NCI-H1092 treated with DMSO at 0.1 percent for 48 hours (cell line): Measurements from ENCODE around the gene PCDHGA5.
"Not testable (repeated sequence)": the region's sequence is repeated elsewhere in the genome, so short reads cannot be mapped to it uniquely, and the experiment has no call there.

Experiments
- DNase-seq: peaks from one replicate; lab custom pipeline; 2025; lab: John Stamatoyannopoulos, UW

Gene PCDHGA5

DNA sequence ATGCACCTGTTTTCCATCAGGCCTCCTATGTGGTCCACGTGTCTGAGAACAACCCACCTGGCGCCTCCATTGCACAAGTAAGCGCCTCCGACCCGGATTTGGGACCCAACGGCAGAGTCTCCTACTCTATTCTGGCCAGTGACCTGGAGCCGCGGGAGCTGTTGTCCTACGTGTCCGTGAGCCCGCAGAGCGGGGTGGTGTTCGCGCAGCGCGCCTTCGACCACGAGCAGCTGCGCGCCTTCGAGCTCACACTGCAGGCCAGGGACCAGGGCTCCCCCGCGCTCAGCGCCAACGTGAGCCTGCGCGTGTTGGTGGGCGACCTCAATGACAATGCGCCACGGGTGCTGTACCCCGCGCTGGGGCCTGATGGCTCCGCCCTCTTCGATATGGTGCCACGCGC, 12.4 kb upstream of the PCDHGA5 start:
- no peak for DNase-seq

DNA sequence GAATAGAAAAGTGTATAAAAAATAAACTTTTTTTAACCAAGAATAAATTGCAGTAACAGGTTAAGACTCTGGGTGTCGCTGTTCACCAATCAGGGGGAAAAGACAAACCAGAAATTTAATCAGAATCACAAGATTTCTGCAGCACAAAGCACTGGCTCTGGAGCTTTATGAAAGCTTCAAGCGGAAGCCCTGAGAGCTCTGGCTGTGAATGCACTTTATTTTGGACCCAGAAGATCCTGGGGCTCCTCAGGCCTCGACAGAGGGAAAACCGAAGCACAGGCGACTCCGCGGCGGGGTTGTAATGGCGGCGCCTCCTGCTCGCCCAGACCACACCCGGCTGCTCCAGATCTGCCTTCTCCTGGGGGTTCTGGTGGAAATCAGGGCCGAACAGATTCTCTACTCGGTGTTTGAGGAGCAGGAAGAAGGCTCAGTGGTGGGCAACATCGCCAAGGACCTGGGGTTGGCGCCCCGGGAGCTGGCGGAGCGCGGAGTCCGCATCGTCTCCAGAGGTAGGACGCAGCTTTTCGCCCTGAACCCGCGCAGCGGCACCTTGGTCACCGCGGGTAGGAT, 9.0 kb upstream of the PCDHGA5 start, which contains the start of gene PCDHGA4:
Gene PCDHGA4 (plus strand): TSS at position 122 of the 570 bp plus-strand sequence. CDS start 87 bp downstream, at position 209.
- no peak for DNase-seq

DNA sequence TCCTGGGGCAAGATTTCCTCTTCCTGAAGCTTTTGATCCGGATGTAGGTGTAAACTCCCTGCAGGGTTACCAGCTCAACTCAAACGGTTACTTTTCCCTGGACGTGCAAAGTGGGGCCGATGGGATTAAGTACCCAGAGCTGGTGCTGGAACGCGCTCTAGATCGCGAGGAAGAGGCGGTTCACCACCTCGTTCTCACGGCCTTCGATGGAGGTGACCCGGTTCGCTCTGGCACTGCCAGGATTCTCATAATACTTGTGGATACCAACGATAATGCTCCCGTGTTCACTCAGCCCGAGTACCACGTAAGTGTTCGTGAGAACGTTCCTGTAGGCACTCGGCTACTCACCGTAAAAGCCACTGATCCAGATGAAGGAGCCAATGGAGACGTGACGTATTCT, 8.3 kb upstream of the PCDHGA5 start:
- no peak for DNase-seq

DNA sequence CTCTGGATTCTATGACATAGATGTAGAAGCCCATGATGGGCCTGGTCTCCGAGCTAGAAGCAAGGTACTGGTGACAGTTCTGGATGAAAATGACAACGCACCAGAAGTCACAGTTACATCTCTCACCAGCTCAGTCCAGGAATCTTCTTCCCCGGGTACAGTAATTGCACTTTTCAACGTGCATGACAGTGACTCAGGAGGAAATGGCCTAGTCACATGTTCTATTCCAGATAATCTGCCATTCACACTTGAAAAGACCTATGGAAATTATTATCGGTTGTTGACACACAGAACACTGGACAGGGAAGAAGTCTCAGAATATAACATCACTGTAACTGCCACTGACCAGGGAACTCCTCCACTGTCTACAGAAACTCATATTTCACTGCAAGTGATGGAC, 7.8 kb upstream of the PCDHGA5 start:
- no peak for DNase-seq

DNA sequence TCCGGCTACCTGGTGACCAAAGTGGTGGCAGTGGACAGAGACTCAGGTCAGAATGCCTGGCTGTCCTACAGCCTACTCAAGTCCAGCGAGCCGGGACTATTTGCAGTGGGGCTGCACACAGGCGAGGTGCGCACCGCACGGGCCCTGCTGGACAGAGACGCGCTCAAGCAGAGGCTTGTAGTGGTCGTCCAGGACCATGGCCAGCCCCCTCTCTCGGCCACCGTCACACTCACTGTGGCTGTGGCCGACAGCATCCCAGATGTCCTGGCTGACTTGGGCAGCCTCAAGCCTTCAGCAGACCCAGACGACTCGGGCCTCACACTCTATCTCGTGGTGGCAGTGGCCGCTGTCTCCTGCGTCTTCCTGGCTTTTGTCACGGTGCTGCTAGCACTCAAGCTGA, 7.0 kb upstream of the PCDHGA5 start:
- DNase-seq = no peak

DNA sequence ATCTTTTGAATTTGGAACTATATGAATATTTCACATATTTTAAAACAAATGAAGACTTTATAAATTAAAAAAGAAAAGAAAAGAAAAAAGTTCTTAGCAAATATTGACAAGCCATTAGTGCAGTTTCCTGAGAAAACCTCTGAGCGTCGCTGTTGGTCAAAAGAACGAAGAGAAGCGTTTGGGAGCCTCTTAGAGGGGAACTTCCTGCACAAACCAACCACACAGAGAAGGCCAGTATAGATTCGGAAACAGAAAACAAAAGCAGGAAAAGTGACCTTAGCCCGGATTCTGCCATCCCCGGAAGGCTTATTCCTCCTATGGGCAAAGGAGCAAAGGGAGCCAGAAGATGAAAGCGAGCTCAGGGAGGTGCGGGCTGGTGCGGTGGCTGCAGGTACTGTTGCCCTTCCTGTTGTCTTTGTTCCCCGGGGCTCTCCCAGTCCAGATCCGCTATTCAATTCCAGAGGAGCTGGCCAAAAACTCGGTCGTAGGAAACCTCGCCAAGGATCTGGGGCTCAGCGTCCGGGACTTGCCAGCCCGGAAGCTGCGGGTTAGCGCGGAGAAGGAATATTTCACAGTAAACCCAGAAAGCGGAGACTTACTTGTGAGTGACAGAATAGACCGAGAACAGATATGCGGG, 4.1 kb upstream of the PCDHGA5 start, which contains the start of gene PCDHGB2:
Gene PCDHGB2 (plus strand): TSS at position 205 of the 637 bp plus-strand sequence. CDS start 142 bp downstream, at position 347.
- no peak for DNase-seq

DNA sequence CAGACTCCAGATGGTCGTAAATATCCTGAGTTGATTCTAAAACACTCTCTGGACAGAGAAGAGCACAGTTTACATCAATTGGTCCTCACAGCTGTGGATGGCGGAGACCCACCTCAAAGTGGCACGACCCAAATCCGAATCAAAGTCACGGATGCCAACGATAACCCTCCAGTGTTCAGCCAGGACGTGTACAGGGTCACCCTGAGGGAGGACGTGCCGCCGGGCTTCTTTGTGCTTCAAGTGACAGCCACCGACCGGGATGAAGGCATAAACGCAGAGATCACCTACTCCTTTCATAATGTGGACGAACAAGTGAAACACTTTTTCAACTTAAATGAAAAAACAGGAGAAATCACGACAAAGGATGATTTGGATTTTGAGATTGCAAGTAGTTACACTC, 3.3 kb upstream of the PCDHGA5 start:
- no peak for DNase-seq

DNA sequence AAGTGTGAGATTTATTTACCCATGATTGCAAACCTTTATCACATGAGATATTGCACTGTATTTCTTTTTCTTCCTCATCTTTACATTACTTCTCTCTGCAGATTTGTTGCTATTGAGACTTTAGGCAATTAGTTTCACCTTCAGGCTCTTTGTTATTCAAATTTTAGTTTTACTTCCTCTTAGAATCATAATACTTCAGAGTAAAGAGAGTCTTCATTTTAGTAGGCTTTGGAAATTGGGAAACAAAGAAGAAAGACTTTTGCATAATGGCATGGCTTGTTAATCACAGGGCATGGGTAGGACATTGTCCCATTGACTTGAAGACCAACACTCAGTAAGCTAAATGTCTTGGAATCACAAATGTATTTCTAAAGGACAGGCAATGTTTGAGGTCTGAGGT, 1.2 kb upstream of the PCDHGA5 start:
- DNase-seq = no peak

DNA sequence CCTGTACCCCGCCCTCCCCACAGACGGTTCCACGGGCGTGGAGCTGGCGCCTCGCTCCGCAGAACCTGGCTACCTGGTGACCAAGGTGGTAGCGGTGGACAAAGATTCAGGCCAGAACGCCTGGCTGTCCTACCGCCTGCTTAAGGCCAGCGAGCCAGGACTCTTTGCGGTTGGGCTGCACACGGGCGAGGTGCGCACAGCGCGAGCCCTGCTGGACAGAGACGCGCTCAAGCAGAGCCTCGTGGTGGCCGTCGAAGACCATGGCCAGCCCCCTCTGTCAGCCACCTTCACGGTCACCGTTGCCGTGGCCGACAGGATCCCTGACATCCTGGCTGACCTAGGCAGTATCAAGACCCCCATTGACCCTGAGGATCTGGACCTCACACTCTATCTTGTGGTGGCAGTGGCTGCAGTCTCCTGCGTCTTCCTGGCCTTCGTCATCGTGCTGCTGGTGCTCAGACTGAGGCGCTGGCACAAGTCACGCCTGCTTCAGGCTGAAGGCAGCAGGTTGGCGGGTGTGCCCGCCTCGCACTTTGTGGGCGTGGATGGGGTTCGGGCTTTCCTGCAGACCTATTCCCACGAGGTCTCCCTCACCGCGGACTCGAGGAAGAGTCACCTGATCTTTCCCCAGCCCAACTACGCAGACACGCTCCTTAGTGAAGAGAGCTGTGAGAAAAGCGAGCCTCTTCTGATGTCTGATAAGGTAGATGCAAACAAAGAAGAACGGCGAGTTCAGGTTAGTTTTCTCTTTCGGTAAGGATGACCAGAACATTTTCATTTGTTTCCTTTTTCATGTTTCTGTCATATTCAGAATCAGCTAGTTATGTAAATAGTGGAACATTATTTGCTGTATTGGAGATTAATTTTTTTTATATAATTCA, 2.3 kb downstream of the PCDHGA5 start:
- no peak for DNase-seq

DNA sequence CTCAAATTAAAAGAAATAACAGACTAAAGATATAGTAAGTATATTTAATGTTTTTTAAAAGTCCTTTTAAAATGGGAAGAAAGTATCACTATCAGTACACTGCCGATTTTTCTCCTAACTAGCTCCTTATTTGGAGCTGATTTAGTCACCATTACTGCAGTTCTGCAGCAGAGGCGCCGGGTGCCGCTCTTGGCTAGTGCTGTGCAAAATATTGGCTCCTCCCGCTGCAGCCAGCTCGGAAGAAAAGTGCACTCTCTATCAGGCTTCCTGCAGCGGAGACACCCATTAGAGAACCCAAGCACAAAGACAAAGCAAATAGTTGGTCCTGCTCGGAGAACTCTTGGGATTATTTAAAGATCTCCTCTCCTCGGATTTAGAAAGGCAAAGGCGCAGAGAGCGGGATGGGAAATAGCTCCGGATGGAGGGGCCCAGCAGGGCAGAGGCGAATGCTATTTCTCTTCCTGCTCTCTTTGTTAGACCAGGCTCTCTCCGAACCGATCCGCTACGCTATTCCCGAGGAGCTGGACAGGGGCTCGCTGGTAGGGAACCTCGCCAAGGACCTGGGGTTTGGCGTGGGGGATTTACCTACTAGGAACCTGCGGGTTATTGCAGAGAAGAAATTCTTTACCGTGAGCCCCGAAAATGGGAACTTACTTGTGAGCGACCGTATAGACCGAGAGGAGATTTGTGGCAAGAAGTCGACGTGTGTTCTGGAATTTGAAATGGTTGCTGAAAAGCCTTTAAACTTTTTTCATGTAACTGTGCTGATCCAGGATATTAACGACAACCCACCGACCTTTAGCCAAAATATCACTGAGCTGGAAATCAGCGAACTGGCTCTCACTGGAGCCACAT, 6.3 kb downstream of the PCDHGA5 start, which contains the start of gene PCDHGB3:
Gene PCDHGB3 (plus strand): TSS at position 249 of the 855 bp plus-strand sequence. CDS start 153 bp downstream, at position 402.
- DNase-seq = no peak

DNA sequence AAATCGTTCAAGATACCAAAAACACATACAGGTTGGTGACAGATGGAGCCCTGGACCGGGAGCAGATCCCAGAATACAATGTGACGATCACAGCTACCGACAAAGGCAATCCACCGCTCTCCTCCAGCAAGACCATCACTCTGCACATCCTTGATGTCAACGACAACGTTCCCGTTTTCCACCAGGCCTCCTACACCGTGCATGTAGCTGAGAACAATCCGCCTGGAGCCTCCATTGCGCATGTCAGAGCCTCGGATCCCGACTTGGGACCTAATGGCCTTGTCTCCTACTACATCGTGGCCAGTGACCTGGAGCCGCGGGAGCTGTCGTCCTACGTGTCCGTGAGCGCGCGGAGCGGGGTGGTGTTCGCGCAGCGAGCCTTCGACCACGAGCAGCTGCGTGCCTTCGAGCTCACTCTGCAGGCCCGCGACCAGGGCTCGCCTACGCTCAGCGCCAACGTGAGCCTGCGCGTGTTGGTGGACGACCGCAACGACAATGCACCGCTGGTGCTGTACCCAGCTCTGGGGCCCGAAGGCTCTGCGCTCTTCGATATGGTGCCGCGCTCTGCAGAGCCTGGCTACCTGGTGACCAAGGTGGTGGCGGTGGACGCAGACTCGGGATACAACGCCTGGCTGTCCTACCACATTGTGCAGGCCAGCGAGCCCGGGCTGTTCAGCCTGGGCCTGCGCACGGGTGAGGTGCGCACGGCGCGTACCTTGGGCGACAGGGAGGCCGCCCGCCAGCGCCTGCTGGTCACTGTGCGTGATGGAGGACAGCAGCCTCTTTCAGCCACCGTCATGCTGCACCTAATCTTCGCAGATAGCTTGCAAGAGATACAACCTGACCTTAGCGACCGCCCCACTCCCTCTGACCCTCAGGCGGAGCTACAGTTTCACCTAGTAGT, 7.9 kb downstream of the PCDHGA5 start:
- no peak for DNase-seq

DNA sequence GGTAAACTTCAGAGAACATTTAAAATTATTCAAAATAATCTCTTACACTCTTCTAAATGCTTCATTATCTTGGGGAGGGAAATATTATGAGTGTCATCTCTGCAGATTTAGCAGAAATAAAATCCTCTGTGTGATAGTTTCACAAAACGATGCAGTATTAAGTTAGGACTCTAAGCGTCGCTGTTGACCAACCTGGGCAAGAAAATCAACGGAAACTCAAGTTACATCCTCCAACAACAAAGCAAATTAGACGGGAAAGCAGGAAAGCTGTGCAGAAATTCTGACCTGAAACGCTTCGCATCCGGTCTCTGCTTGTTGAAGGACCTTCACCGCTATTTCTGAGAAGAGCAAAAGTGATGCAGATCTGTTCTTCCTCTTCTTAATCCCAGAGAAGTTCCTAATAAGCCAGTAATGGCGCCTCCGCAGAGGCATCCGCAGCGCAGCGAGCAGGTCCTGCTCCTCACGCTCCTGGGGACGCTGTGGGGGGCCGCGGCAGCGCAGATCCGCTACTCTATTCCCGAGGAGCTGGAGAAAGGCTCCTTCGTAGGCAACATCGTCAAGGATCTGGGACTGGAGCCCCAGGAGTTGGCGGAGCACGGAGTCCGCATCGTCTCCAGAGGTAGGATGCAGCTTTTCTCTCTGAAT, 9.8 kb downstream of the PCDHGA5 start, which contains the start of gene PCDHGA6:
Gene PCDHGA6 (plus strand): TSS at position 219 of the 645 bp plus-strand sequence. CDS start 193 bp downstream, at position 412.
- DNase-seq = no peak

DNA sequence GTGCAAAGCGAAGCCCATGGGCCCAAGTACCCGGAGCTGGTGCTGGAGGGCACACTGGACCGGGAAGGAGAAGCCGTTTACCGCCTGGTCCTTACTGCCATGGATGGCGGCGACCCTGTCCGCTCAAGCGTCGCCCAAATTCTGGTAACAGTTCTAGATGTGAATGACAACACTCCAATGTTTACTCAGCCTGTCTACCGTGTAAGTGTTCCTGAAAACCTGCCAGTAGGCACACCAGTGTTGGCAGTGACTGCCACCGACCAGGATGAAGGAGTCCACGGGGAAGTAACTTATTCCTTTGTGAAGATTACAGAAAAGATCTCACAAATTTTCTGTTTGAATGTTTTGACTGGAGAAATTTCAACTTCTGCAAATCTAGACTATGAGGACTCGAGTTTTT, 10.7 kb downstream of the PCDHGA5 start:
- DNase-seq = no peak

DNA sequence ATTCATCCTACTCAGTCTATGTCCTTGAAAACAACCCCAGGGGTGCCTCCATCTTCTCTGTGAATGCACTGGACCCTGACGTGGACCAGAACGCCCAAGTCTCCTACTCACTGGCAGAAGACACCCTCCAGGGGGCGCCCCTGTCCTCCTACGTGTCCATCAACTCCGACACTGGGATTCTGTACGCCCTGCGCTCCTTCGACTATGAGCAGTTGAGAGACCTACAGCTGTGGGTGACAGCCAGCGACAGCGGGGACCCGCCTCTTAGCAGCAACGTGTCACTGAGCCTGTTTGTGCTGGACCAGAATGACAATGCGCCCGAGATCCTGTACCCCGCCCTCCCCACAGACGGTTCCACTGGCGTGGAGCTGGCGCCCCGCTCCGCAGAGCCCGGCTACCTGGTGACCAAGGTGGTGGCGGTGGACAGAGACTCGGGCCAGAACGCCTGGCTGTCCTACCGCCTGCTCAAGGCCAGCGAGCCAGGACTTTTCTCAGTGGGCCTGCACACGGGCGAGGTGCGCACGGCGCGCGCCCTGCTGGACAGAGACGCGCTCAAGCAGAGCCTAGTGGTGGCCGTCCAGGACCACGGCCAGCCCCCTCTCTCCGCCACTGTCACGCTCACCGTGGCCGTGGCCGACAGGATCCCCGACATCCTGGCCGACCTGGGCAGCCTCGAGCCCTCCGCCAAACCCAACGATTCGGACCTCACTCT, 11.6 kb downstream of the PCDHGA5 start:
- DNase-seq = not testable (repeated sequence)

DNA sequence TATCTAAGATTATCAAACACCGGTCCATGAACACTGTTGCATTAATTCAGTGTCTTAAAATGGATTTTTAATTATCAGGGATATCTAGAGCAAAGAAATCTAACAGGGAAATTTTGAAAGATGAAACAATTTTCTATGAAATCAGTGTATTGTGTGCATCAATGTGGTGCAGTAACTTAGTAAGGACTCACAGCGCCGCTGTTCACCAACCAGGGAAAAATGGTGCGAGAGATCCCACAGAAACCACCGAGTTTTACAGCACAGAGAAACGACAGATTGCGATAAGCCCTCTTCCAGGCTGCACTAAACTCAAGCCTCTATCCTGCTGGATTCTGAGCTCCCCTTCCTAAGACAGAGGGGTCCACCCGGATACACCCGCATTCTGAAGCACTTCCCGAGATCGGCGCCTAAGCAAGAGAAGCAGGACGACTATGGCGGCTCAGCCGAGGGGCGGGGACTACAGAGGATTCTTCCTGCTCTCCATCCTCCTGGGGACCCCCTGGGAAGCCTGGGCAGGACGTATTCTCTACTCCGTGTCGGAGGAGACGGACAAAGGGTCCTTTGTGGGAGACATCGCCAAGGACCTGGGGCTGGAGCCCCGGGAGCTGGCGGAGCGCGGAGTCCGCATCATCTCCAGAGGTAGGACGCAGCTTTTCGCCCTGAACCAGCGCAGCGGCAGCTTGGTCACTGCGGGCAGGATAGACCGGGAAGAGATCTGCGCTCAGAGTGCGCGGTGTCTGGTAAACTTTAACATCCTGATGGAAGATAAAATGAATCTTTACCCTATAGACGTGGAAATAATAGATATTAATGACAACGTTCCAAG, 18.7 kb downstream of the PCDHGA5 start, which contains the start of gene PCDHGA7:
Gene PCDHGA7 (plus strand): TSS at position 274 of the 826 bp plus-strand sequence. CDS start 158 bp downstream, at position 432.
- no peak for DNase-seq

DNA sequence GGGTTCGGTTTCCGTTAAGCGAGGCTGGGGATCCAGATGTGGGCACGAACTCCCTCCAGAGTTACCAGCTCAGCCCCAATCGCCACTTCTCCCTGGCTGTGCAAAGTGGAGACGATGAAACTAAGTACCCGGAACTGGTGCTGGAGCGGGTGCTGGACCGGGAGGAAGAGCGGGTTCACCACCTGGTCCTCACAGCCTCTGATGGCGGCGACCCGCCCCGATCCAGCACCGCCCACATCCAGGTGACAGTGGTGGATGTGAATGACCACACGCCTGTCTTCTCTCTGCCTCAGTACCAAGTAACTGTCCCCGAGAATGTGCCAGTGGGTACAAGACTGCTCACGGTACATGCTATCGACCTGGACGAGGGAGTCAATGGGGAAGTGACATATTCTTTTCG, 19.4 kb downstream of the PCDHGA5 start:
- DNase-seq = no peak

DNA sequence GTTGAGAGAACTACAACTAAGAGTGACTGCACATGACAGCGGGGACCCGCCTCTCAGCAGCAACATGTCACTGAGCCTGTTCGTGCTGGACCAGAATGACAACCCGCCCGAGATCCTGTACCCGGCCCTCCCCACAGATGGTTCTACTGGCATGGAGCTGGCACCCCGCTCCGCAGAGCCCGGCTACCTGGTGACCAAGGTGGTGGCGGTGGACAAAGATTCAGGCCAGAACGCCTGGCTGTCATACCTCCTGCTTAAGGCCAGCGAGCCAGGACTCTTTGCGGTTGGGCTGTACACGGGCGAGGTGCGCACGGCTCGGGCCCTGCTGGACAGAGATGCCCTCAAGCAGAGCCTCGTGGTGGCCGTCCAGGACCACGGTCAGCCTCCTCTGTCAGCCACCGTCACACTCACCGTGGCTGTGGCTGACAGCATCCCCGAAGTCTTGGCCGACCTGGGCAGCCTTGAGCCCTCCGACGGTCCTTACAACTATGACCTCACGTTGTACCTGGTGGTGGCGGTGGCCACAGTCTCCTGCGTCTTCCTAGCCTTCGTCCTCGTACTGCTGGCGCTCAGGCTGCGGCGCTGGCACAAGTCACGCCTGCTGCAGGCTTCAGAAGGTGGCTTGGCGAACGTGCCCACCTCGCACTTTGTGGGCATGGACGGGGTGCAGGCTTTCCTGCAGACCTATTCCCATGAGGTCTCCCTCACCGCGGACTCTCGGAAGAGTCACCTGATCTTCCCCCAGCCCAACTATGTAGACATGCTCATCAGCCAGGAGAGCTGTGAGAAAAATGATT, 20.7 kb downstream of the PCDHGA5 start:
- no peak for DNase-seq
